NCI-H460 (cell line): Measurements from ENCODE around the gene MROH2A. TPM values are rescaled to one million over a fixed set of nuclear protein-coding genes. Genes with fewer than 3 reads are reported as not detected.

Experiments
- DNase-seq: peaks from one replicate; pipeline ENCODE4 v3.0.0-alpha.2; 2016; ENCODE audit warnings: low read depth; ENCODE audit errors: extremely low read depth
- total RNA-seq: library from RNA; depleted of rRNA; stranded (reverse); fragments of >200 nt; shearing (Covaris generic); gene quantifications from 2 replicates; pipeline ENCODE4 v1.2.3, GENCODE V29; 2014

MROH2A gene
- total RNA-seq, 1 experiment from 2014 or later, result not detected

DNA sequence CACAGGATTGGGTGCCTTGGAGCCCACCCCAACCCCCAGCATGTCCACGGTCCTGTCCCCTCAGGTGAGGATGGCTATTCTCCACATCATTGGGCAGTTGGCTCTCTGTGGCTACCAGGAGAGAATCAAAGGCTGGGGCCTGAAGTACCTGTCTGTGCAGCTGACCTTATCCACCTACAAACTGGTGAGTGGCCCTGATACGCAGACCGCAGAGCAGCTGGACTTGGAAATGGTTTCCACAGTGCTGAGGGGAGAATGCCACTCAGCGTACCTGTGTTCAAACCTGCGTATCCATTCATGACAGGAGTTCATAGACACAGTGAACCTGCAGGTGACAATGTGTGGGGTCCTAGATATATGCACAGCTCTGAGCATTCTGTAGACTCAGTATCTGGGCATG is 21.6 kb downstream of the MROH2A start:
- DNase-seq, result no peak

GRCh38 chr2:233800208-233800607 is 22.1 kb downstream of the MROH2A start:
- DNase-seq, result no peak

DNA sequence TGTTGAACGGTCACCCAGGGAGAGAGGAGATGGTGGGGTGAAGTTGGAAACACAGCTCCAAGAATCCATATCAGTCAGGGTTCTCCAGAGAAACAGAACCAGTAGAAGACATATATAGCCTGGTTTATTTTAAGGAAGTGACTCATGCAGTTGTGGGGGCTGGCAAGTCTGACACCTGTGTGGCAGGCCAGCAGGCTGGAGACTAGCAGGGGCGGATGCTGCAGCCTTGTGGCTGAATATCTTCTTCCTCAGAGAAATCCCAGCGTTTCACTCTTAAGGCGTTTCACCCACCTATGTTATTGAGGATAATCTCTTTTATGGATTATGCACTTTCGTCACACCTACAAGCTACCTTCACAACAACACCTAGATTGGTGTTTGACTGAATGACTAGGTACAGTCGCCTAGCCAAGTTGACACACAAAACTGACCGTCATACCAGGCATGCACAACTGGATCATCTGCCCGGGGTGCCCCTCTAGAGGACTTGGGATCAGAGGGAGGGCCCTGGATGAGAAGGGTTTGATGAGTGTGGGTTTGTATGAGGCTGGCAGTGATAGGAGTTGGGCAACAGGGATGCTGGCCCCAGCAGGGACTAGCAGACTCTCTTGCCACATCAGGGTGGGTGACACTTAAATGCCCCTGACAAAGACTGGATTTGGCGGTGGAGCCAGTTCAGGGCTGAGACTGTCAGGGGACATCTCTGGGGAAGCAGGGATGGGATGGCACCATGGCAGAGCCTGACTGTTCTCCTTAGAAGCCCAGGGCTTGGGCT is 23.4 kb downstream of the MROH2A start:
- no peak for DNase-seq

GRCh38 chr2:233802132-233802815 is 24.1 kb downstream of the MROH2A start:
- no peak for DNase-seq

DNA sequence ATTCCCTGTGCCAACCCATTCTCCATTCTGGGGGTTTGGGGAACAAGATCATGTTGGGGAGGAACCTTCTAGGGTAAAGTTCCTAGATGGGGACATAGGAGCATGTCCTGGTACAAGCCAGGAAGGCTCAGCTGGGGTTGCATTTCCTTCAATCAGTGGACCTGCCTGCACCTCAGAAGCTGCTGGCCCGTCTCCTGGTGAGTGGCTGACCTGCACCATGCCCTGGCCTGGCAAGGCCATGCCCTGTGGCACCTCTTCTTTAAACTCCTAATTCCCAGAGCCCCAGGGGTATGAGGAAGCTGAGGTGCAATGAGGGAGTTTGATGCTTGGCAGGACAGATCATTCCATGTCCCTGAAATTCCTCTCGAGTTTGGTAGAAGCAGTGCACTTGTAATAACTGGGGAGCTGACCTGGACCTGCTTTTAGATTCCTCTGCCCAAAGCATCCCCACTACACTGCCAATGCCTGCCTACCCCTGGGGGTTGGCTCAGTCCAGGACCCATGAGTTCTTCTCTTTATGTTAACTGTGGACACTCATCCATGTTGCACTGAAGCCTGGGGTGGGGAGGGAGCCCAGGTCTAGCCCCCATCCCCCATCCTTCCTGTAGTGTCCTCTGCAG is 25.3 kb downstream of the MROH2A start:
- no peak for DNase-seq

DNA sequence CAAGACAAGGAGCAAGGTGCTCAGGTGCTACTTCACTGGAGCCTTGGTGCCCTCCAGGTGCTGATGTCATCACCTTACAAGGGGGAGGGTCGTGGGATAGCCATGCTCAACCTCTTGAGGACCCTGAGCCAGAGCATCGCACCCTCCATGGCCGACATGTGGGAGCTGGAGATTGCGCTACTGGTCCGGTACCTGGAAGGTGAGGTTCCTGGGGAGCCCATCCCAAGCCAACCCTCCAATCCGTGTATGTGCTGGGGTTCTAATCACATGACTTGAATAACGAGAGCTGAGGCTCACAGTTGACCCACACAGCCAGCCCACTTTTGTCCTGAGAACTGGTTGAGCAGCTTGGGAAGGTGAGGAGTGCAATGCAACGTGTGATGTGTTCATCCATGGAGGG is 25.9 kb downstream of the MROH2A start:
- no peak for DNase-seq

DNA sequence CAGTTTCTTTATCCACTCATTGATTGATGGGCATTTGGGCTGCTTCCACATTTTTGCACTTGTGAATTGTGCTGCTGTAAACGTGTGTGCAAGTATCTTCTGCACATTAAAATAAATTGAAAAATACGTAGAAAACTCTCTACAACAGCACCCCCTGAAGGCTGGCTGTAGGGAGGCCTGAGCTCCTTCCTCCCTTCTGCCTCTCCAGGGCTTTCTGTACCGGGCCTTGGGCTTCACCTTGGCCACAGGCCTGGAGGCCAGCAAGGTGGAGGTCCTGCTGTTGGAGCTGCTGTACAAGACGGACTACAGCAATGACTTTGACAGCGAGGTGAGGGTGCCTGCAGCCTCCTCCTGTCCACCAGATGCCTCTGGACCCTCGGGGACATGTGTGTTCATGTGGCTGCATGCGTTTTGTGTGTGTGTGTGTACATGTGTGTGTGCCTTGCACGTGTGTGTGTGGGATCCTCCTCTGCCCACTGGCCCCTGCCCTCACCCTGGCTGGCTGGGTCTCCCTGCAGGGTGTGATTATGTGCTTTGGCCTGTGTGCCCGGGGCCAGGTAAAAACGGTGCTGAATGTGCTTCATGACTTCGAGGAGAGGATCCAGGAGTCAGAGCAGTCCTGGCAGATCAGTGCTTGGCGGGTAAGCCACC is 29.2 kb downstream of the MROH2A start:
- no peak for DNase-seq

GRCh38 chr2:233807966-233808935 is 30.1 kb downstream of the MROH2A start:
- DNase-seq, result no peak

- no peak for DNase-seq
Observed at GRCh38 chr2:233810385-233810784, 32.3 kb downstream of the MROH2A start.

DNA sequence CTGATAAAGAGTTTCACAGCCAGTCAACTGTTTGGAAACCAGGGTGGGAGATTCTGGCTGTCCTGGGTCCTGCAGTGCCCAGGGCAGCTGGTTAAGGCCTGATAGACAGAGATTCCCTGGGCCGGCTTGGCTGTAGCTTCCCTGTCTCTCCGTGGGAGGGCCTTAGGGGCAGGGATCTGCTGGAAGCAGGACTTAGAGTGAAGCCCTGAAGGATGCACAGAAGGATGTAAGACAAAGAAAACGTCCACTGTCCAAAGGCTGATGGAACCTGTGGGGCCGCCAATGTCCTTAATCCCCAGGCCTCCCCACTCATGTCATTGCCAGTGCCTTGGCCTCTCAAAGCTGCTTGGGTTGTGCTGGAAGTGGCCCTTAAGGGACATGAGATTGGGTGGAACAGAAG is 33.0 kb downstream of the MROH2A start:
- no peak for DNase-seq

DNA sequence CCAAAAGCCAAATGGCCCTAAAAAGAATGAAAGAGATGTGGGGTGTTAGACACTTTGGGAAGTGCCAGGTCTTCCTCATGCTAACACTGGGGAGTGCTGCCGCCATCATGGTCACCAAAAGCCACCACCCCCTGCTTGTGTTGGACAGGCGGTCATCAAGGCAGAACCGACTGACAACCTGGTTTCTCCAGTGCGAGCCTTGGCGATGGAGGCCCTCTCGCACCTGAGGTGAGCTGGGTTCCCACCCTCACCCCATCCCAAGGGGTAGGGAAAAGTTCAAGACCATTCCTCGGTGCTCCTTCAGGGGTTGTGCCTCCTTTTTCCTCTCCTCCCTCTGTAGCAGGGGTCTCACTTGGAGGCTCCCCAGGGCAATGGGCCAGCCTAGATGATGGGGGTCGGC is 33.6 kb downstream of the MROH2A start:
- no peak for DNase-seq

- DNase-seq, result no peak
Observed at GRCh38 chr2:233813236-233814055, 35.3 kb downstream of the MROH2A start.

- DNase-seq, result no peak
Observed at GRCh38 chr2:233814056-233814835, 36.1 kb downstream of the MROH2A start.

GRCh38 chr2:233815861-233816260 is 37.7 kb downstream of the MROH2A start:
- DNase-seq, result no peak

DNA sequence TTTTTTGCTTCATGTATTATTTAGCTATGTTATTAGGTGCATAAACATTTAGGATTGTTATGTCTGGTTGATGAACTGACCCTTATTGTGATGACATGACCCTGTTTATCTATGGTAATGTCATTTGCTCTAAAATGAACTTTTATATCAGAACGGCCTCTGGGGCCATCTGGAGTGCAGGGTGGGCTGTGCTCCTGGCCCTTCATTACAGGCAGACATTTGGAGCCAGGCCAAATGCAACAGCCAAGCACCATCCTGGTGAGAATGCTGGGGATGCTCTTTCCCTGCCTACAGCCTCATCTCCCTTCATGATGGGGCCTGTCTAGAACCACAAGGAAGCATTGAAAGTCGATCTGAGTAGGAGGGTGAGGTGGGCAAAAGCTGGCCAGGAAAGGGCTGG is 38.2 kb downstream of the MROH2A start:
- DNase-seq, result no peak

DNA sequence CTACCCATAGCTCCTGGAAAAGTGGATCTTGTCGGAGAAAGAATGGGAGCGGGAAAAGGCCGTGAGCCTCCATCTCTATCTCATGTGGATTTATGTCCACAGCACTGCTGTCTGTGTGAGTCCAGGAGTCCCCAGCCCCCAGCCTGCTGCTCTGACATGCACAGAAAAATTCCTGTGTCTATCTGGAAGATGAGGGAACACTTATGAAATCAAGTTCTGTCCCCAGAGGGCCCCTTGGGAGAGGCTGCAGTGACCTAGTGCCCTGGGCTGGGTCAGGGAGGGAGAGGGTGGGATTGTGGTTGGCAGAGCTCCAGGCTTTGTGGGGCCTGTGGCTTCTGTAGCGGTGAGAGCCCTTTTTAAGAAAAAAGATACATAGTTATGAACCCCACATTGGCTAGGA is 38.6 kb downstream of the MROH2A start:
- DNase-seq, result no peak

DNA sequence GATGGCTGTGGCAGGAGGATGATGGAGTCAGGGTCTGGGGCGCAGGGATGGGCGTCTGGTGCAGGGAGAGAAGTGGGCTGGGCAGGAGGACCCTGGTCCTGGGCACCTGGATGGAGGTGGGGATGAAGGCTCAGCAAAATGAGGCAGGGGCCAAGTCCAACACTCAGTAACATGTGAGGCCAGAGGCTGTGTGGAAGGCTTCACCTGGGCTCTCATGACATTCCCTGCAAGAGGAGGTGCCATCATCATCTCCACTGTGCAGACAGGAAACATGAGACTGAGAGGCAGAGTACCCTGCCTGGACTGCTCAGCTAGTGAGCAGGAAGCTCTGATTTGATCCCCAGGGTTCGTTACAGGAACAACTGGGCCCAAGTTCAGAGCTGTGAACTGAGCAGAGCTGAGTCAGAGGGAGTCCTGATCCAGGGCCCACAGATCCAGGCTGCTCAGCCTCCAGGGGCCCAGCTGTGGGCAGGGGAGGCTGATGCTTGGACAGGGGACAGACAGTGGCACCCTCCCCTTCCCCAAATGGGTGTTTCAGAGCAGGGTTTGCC is 39.3 kb downstream of the MROH2A start:
- DNase-seq, result no peak

DNA sequence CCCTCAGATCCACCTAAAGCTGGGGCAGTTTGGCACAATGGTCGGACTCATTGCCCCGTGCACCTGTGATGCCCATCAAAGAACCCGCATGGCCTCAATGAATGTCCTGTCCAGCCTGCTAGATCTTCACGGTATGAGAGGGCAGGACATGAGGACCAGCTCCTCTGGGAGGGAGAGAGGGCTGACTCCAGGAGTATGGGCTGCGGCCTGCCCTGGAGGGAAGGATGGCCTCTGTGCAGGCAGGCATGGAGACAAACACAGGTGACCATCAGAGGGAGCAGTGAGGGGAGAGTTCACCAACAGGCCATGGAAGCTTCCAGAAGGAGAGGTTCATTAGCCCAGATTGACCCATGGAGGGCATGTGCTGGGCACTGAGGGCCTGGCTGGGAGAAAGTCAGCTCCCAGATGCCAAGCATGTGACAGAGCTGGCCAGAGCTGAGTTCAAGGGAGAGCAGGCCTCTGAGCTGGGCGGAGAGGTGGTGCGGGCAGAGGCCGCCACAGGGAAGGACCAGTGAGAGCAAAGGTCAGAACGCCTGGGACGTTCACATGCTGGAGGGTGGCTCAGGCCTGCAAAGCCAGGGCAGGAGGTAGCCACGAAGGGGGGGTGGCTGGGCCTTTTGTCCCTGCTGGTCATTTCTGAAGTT is 40.0 kb downstream of the MROH2A start:
- DNase-seq, result no peak
